PC-3 (cell line): ENCODE data around the gene EXOC8. TPM values are rescaled to one million over a fixed set of nuclear protein-coding genes. Genes with fewer than 3 reads are reported as not detected.
A peak's percentile ranks its signal among the peaks of the same experiment; 100 is the strongest.

Experiments used
- ATAC-seq: fragments of 200-7000 bp; cut with Tn5 transposase; 2 replicates; pipeline ENCODE4 v1.9.1; 2020; ENCODE audit warnings: mild to moderate bottlenecking, moderate library complexity
- BruUV-seq: library from RNA; stranded (reverse); fragments of 400-500 nt; replicated peaks from 2 replicates; lab custom pipeline; 2021; lab: Mats Ljungman, UMichigan
- CTCF ChIA-PET: fragments of 300-600 bp; sonication (Branson Sonifier 250); formaldehyde crosslinking; loops from one replicate; lab custom pipeline; 2022; ENCODE audit warnings: antibody characterized with exemption; lab: Charles Lee
- POLR2A ChIA-PET: fragments of 300-600 bp; sonication (Branson Sonifier 250); formaldehyde crosslinking; loops from one replicate; lab custom pipeline; 2022; ENCODE audit warnings: antibody characterized with exemption; ENCODE audit not compliant: unreplicated experiment; lab: Charles Lee
- DNase-seq: peaks from one replicate; pipeline ENCODE4 v3.0.0-alpha.2; 2015
- H2AFZ ChIP-seq: fragments of 300-600 bp; sonication (generic); 2 replicates; pipeline ENCODE4 v1.6.0; 2016; ENCODE audit warnings: antibody characterized with exemption, low read length
- H3F3A ChIP-seq: fragments of 300-600 bp; sonication (generic); one replicate; pipeline ENCODE4 v1.6.0; 2017; ENCODE audit warnings: antibody characterized with exemption, low read length, control low read depth, mild to moderate bottlenecking; ENCODE audit not compliant: unreplicated experiment
- H3K27ac ChIP-seq: fragments of 300-600 bp; sonication (generic); 2 replicates; pipeline ENCODE4 v1.5.1; 2016; ENCODE audit warnings: mild to moderate bottlenecking, low read length
- H3K27me3 ChIP-seq: fragments of 300-600 bp; sonication (generic); 2 replicates; pipeline ENCODE4 v1.6.1; 2016; ENCODE audit warnings: low read length, mixed read lengths
- H3K36me3 ChIP-seq: fragments of 300-600 bp; sonication (generic); 2 replicates; pipeline ENCODE4 v1.6.1; 2016; ENCODE audit warnings: low read depth, mixed run types, low read length, mixed read lengths
- H3K4me1 ChIP-seq: fragments of 300-600 bp; sonication (generic); 2 replicates; pipeline ENCODE4 v1.5.1; 2016; ENCODE audit warnings: low read length; ENCODE audit not compliant: insufficient read depth
- H3K4me2 ChIP-seq: fragments of 300-600 bp; sonication (generic); 2 replicates; pipeline ENCODE4 v1.6.0; 2016; ENCODE audit warnings: low read length
- H3K4me3 ChIP-seq: fragments of 300-600 bp; sonication (generic); 2 replicates; pipeline ENCODE4 v1.5.1; 2016; ENCODE audit warnings: mild to moderate bottlenecking, low read length, mixed read lengths
- H3K79me2 ChIP-seq: fragments of 300-600 bp; sonication (generic); 2 replicates; pipeline ENCODE4 v1.6.1; 2017; ENCODE audit warnings: low read length, mixed read lengths
- H3K9ac ChIP-seq: fragments of 300-600 bp; sonication (generic); 2 replicates; pipeline ENCODE4 v1.6.0; 2016; ENCODE audit warnings: mild to moderate bottlenecking, low read length
- H3K9me2 ChIP-seq: fragments of 300-600 bp; sonication (generic); replicated peaks from 2 replicates; pipeline ENCODE4 v1.6.1; 2016; ENCODE audit warnings: mixed run types, low read length, mixed read lengths
- H3K9me3 ChIP-seq: fragments of 300-600 bp; sonication (generic); 2 replicates; pipeline ENCODE4 v1.6.1; 2016; ENCODE audit warnings: low read length, mixed read lengths
- H4K20me1 ChIP-seq: fragments of 300-600 bp; sonication (generic); 2 replicates; pipeline ENCODE4 v1.6.1; 2016; ENCODE audit warnings: low read length, mixed read lengths
- EZH2 ChIP-seq: fragments of 300-600 bp; sonication (generic); IDR thresholded peaks from one replicate; pipeline ENCODE4 v1.6.1; 2017; ENCODE audit warnings: antibody characterized with exemption, mild to moderate bottlenecking, low read length; ENCODE audit not compliant: unreplicated experiment
- EZH2phosphoT487 ChIP-seq: fragments of 300-600 bp; sonication (generic); IDR thresholded peaks from 2 replicates; pipeline ENCODE4 v1.6.1; 2018; ENCODE audit warnings: mild to moderate bottlenecking, antibody characterized with exemption, low read length, borderline replicate concordance
- intact Hi-C: fragments of 100-400 bp; cut with micrococcal nuclease; formaldehyde crosslinking; loops from 2 replicates; pipeline ENCODE4 v1.9.0; 2023
- total RNA-seq: library from RNA; depleted of rRNA; stranded (reverse); fragments of >200 nt; gene quantifications from 2 replicates; pipeline ENCODE4 v1.2.3, GENCODE V29; 2014
- TF ChIP-seq, protein P1 (sequence below): fragments of 300-600 bp; sonication (generic); conservative IDR thresholded peaks from 2 replicates; pipeline ENCODE4 v1.5.1; 2017; ENCODE audit warnings: antibody characterized with exemption, low read depth, mild to moderate bottlenecking, low read length

The EXOC8 gene
- total RNA-seq, 1 experiment from 2014 or later: 14.0 TPM

- no peak overlapping the region for H3K27ac ChIP-seq
- no peak overlapping the region for H3K4me3 ChIP-seq
- no peaks in the 10 kb centered on the region for H3K9me2 ChIP-seq
- H3K9ac ChIP-seq: no peak overlapping the region
- no peak for ATAC-seq
- peaks cover 51% of the 10 kb centered on the region for H3K36me3 ChIP-seq
- TF ChIP-seq, protein P1, sequence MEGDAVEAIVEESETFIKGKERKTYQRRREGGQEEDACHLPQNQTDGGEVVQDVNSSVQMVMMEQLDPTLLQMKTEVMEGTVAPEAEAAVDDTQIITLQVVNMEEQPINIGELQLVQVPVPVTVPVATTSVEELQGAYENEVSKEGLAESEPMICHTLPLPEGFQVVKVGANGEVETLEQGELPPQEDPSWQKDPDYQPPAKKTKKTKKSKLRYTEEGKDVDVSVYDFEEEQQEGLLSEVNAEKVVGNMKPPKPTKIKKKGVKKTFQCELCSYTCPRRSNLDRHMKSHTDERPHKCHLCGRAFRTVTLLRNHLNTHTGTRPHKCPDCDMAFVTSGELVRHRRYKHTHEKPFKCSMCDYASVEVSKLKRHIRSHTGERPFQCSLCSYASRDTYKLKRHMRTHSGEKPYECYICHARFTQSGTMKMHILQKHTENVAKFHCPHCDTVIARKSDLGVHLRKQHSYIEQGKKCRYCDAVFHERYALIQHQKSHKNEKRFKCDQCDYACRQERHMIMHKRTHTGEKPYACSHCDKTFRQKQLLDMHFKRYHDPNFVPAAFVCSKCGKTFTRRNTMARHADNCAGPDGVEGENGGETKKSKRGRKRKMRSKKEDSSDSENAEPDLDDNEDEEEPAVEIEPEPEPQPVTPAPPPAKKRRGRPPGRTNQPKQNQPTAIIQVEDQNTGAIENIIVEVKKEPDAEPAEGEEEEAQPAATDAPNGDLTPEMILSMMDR: no peak
- TF ChIP-seq EZH2 (no peak), EZH2phosphoT487 (no peak)
- ChIA-PET CTCF (no interaction called here), POLR2A (no interaction called here)
- no peak overlapping the region for H3K4me2 ChIP-seq
- H4K20me1 ChIP-seq: no peaks in the 10 kb centered on the region
- no peak overlapping the region for H2AFZ ChIP-seq
- no peaks in the 10 kb centered on the region for H3F3A ChIP-seq
- H3K9me3 ChIP-seq: no peaks in the 10 kb centered on the region
- no peaks in the 10 kb centered on the region for H3K4me1 ChIP-seq
- intact Hi-C loops: no loop called here
- BruUV-seq: no TSS peak
- DNase-seq: no peak
- no peaks in the 10 kb centered on the region for H3K27me3 ChIP-seq
- H3K79me2 ChIP-seq: peaks cover 26% of the 10 kb centered on the region
Observed at GRCh38 chr1:231348442-231348841, 10.8 kb upstream of the EXOC8 start.

DNA sequence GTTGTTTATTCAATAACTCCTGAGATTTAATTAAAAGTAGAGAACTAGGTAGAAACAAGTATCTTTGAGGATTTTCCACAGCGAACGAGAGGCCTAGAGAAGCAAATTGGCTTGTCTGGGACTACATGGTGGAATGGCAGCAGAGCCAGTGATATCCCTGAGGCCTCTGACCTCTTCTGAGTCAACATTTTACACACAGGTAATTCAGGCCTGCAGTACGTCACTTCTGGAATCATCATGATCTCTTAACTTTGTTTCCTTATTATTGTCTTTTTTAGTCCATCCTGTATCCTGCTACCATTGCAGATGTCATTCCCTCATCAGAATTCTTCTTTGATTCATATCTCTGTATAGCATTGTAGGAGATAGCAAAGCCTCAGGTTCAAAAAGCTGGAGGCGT lies 10.3 kb upstream of the EXOC8 start:
- Histone ChIP-seq H3K79me2 (peaks cover 29% of the 10 kb centered on the region), H3K9me3 (no peaks in the 10 kb centered on the region), H2AFZ (no peak overlapping the region), H3K36me3 (peaks cover 46% of the 10 kb centered on the region), H4K20me1 (no peaks in the 10 kb centered on the region), H3K4me2 (no peak overlapping the region), H3F3A (no peaks in the 10 kb centered on the region), H3K27ac (no peak overlapping the region), H3K4me3 (no peak overlapping the region), H3K27me3 (no peaks in the 10 kb centered on the region), H3K9me2 (no peaks in the 10 kb centered on the region), H3K9ac (no peak overlapping the region), H3K4me1 (no peaks in the 10 kb centered on the region)
- intact Hi-C loops: no loop called here
- no peak for DNase-seq
- no peak for ATAC-seq
- no TSS peak for BruUV-seq
- TF ChIP-seq, protein P1: no peak
- no peak for TF ChIP-seq EZH2phosphoT487
- TF ChIP-seq EZH2: no peak
- ChIA-PET POLR2A (no interaction called here), CTCF (no interaction called here)

GRCh38 chr1:231340328-231341013 lies 2.8 kb upstream of the EXOC8 start:
- H3K4me2 ChIP-seq: peak overlapping the region; percentile 99
- H4K20me1 ChIP-seq: peaks cover 15% of the 10 kb centered on the region
- intact Hi-C loops: no loop called here
- no peak for ATAC-seq
- ChIA-PET CTCF (no interaction called here), POLR2A (interaction anchor here (0.6 to 0.9 kb wide), 2 partner anchors 14 to 798 kb away, joined by 3 to 5 read pairs; no protein-coding TSS in a partner anchor)
- H3K9me2 ChIP-seq: no peaks in the 10 kb centered on the region
- no TSS peak for BruUV-seq
- TF ChIP-seq, protein P1: no peak
- TF ChIP-seq EZH2: no peak
- H3K9me3 ChIP-seq: no peaks in the 10 kb centered on the region
- H3K9ac ChIP-seq: peak overlapping the region; percentile 95
- no peaks in the 10 kb centered on the region for H3F3A ChIP-seq
- H2AFZ ChIP-seq: peak overlapping the region; percentile 72
- H3K4me1 ChIP-seq: peaks cover 8% of the 10 kb centered on the region
- H3K27me3 ChIP-seq: no peaks in the 10 kb centered on the region
- peaks cover 9% of the 10 kb centered on the region; the same call in 1 of the 2 replicates for H3K36me3 ChIP-seq
- peak overlapping the region; percentile 95 for H3K4me3 ChIP-seq
- H3K79me2 ChIP-seq: peaks cover 85% of the 10 kb centered on the region
- DNase-seq: peak; percentile 12
- H3K27ac ChIP-seq: no peak overlapping the region
